Choroid plexus epithelial cell (primary cell): Measurements from ENCODE around the gene ERVV-1.

Experiments used
- DNase-seq: peaks from one replicate; pipeline ENCODE4 v3.0.0-alpha.2; 2010; ENCODE audit warnings: low read depth
- H3K4me3 ChIP-seq: 2 replicates; pipeline ENCODE4 v1.5.1; 2011; ENCODE audit warnings: low read depth, mild to moderate bottlenecking, control low read depth, low read length, moderate library complexity
- TF ChIP-seq, protein P1 (sequence below): conservative IDR thresholded peaks from 2 replicates; pipeline ENCODE4 v1.5.1; 2011; ENCODE audit warnings: low read depth, mild to moderate bottlenecking, control low read depth, inconsistent platforms, low read length, moderate library complexity

Gene ERVV-1

DNA sequence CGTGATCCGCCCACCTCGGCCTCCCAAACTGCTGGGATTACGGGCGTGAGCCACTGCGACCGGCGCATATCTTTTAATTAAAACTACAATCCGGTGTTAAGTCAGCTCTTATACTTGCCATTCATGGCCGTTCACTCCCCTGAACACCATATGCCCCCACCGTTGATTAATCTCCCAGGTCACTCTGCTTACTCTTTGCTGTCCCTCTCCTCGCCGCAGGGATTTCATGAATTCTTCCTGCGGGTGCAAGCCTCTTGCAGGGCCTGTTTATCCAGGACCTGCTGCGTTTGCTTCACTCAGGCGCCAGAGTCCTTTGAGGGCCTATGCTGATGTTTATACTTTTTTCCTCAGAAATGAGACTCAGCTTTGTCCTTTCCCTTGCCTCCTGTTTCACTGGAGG, 31.8 kb downstream of the ERVV-1 start:
- no peak overlapping the region for H3K4me3 ChIP-seq
- no peak for DNase-seq
- TF ChIP-seq, protein P1, sequence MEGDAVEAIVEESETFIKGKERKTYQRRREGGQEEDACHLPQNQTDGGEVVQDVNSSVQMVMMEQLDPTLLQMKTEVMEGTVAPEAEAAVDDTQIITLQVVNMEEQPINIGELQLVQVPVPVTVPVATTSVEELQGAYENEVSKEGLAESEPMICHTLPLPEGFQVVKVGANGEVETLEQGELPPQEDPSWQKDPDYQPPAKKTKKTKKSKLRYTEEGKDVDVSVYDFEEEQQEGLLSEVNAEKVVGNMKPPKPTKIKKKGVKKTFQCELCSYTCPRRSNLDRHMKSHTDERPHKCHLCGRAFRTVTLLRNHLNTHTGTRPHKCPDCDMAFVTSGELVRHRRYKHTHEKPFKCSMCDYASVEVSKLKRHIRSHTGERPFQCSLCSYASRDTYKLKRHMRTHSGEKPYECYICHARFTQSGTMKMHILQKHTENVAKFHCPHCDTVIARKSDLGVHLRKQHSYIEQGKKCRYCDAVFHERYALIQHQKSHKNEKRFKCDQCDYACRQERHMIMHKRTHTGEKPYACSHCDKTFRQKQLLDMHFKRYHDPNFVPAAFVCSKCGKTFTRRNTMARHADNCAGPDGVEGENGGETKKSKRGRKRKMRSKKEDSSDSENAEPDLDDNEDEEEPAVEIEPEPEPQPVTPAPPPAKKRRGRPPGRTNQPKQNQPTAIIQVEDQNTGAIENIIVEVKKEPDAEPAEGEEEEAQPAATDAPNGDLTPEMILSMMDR = no peak

DNA sequence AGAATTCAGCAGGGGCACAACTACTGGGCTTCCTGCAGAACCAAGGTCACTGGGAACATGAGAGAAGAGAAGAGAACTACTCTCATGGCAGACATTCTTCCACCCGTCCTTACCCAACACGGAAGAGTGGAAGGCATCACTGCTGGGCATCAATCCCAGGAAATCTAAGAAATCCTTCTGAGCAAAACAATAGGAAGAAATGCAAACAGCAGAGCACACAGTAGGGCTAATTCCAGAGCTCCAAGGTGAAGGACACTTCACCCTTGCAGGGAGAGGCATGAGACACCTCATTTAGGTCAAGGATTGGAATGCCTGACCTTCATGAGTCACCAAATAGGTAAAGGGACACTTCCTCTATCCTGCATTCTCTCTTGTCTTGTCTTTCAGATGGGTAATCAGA, 33.7 kb downstream of the ERVV-1 start:
- DNase-seq = no peak
- H3K4me3 ChIP-seq = no peak overlapping the region
- TF ChIP-seq, protein P1 = no peak

DNA sequence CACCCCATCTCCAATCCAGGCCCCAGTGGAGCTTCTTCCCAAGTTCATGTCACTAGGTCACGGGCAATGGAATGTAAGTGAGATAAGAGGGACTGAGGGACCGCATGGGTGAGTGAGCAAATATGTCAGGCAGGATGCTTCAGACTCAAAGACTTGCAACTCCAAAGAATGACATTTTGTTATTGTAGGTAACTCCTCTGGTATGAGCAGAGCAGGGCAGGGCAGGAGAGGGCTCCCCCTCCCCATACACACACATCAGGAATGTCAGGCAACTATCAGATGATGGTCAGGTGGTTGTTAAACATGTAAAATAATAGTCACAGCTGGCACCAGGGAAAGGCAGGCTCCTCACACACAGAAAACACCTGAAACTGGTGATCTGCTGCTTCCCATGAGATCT, 41.4 kb downstream of the ERVV-1 start:
- H3K4me3 ChIP-seq = no peak overlapping the region
- TF ChIP-seq, protein P1 = no peak
- DNase-seq = peak; percentile 45

DNA sequence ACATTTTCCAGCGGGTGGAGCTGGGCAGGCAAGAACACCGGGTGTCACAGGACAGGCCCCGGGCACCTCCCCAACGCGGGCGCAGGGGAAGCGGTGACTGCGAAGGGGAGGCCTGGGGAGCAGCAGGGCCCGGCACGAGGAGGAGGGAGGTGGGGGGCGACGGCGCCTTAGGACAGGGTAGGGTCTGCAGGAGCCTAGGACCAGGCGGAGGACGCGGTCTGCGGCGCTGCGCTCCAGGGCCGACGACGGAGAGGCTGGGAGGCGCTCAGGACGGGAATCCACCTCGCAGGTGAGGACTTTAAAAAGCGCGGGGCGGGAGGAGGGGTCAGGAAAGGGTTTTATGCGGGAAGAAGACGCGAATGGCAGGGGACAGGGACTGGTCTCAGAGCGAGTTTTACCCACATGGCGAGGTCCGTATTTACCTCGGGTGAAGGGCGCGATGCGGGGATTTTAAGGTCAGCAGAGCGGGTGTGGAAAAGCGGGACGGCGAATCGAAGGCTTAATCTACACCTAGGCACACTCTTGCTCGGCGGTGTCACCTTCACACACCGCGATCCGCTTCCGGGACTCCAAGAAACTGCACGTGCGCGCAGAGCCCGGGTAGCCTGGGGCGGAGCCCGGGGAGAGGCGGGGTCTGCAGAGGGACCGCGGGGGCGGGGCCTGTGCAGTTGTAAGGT, 44.3 kb downstream of the ERVV-1 start:
- H3K4me3 ChIP-seq = peak overlapping the region; percentile 37
- peak; percentile 14 for DNase-seq

More for the DNA sequence above, 44.3 kb downstream of the ERVV-1 start:
- TF ChIP-seq, protein P1 = no peak
